ENCODE measurements around the gene EFNA2.

Gene EFNA2

DNA sequence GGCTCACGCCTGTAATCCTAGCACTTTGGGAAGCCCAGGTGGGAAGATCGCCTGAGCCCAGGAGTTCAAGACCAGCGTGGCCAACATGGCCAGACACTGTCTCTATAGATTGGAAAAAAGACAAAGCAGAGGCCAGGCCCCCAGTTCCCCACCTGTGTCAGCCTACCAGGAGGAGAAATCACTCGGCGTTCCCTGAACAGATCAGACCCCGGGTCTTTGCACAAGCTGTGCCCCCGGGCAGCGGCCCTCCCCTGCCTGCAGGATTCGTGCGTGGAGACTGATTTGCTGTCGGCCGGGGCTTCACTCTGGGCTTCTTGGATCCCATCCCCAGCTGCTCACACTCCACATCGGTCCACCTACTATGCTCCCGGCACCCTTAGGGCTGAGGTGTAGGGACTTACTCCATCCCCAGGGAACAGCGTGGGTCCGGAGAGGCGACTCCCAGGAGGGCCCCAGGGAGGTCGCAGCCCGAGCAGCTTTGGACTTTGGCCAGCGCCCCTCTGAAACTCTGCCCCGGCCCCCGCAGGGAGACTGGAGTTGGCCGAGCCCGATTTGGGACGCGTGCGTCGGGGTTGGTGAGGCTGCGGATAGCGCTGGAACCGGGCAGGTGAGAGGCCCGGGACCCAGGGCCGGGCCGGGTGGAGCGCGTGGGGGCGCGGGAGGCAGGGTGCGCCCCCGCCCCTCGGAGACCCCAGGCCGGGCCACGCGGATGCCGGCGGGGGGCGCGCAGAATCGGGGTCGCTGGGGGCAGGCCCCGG, 515 bp upstream of the EFNA2 start:
- no peak for DNase-seq

DNA sequence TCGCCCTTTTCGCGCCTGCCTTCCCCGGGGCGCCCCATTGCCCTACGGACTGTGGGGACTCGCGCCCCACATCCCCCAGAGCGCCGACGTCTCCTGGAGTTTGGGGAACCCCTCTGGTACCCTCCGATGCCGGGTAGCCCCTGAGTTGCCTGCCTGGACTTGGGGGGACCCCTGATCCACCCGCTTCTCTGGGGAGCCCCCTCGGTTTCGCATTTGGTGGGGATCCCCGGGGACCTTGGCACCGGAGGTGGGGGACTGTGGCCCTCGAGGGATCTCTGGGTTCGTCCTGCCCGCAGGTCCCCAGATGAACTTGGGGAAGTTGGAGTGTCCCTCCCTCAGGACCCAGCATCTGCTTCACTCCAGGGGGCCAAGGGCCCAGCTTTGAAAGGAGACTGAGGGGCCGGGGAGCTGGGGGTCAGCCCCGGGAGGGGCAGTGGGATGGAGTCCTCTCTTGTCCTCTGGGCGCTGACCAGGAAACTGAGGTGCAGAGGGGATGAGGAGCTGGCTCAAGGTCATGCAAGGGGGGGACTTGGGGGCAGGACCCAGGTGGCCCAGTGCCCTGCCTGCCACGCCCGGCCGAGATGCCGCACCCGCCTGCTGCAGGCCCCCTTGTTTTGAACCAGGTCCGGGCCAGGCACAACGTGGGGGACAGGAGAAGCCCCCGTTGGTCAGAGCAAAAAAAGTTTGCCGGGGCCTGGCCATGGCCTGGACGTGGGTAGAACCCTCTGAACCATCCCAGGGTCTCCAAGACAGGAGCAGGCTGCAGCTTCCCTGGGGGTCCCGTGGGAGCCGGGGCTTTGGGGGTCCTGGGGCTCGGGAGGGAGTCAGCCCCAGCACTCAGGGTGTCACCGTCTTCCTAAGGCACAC, 1.0 kb downstream of the EFNA2 start:
- DNase-seq: no peak

DNA sequence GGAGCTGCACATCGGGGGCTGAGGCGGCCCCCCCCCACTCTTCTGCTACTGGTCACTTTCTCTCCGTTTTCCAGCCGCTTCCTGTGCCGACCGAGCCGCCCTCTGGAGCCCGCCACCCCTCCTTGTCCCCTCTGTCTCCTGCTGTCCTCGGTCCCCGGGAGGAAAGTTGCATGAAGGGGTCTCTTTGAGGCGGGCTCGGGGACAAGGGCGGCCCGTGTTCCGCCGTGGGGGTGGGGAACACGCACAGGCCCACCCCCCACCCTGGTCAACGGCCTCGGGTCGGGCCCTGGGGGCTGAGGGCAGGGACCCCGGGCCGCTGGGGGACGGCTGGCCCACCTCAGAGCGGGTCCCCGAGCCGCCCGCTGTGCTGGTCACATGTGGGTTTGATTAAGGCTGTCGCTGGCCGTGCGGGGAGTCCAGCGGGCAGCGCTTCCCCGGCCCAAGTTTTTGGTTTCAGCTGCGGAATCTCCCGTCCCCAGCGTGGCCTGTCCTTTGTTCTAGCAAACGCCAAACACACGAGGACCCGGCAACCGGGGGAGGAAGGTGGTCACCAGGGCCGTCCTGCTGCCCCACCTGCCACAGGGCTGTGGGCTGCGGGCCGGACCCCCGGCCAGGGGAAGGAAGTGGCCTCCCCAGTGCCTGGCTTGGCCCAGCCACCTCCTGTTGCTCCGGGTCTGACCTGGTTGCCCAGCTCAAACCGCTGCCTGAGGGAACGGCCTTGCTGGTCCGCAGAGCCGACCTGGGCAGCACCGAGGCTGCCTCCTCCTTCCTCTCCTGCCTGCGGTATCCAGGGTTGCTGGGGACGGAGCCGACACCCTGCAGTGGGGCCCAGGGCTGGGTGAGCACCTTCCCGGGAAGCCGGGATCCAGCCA, 1.9 kb downstream of the EFNA2 start:
- no peak for DNase-seq

DNA sequence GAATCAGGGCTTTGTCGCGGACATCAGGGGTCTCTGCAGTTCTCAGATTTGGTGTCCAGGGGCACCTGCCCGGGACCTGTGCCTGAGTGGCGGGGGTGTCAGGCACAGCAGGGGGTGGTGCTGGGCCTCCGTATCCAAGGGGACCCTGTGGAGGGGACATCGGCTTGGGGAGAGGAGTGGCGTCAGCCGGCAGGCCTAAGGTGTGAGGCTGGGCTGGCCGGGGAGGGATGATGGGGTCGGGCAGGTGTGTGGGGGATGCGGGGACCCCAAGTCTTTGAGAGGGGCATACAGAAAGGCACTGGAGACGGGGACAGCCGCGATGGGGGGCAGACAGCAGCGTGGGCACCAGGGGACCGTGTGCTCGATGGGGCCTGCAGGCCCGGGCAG, 2.5 kb downstream of the EFNA2 start:
- DNase-seq: no peak

DNA sequence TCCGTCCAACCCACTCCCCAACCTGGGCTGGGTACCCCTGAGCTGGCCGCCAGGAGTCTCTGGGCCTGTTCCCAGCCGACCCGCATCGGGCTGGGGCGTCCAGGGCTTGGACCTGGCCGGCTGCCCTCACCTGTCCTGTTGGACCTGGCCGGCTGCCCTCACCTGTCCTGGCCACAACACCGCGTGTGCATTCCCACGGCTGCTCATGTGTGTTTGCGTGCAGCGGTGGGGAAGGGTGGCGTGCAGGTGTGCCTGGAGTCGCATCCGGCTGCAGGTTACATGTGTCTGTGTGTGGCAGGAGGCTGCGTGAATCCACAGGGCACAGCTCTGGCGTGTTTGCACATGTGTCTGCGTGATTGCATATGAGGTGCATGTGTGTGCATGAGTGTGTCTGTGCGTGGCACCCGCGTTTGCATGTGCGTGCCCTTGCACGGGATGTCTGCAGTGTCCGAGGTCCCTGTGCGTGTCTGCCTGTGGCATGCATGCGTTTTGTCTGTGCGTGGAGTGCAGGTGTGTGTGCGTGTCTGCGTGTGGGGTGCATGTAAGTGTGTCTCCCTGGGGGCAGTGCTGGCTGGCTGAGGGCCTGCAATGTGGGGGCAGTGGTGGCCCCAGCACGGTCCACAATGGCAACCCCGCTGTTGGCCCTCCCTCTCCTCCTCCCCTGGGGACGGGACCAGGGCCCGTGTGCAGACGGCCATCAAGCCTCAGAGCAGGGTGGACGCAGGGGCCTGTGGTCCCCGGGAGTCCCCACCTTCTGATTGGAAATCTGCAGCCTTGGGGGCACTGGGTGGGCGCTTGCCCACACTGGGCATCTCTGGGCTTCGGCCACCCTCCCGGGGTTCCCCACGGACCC, 3.4 kb downstream of the EFNA2 start:
- DNase-seq: no peak

DNA sequence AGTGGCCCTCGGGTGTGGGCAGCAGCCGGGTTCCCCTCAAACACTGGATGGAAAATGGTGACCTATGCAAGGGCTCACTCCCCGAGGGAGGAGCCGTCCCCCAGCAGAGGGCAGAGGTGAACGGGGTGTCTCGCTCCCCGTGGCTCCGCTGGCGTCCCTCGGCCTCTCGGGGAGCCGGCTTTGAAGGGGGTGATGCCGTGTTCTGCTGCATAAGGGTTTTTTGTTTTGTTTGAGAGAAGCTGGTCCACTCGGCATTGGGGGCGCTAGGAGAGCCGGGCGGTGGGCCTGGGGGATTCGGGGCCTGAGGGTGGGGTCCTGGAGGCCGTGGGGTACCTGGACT, 4.0 kb downstream of the EFNA2 start:
- DNase-seq: no peak

DNA sequence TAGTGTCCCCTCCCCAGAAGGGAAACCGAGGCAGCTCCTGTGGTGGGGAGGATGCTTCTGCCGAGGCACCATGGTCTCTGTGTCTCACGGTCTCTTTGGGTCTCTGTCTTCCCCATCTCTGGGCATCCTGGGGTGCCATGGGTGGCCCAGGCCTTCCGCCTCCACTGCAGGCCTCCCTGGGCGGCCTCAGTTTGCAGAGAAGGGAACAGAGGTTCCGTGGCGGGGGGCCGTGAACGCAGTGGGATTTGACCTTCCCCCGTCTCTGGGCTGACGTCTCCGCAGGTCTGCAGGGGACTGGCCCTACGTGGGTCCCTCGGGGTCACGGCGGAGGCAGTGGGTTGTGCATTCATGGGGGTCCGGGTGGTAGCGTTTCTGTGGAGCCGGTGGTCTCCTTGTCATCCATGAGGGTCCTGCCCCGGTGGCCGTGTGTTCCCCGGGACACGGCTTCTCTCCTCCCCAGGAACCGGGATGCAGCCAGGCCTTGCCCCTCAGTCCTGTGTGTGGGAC, 4.6 kb downstream of the EFNA2 start:
- DNase-seq: no peak

DNA sequence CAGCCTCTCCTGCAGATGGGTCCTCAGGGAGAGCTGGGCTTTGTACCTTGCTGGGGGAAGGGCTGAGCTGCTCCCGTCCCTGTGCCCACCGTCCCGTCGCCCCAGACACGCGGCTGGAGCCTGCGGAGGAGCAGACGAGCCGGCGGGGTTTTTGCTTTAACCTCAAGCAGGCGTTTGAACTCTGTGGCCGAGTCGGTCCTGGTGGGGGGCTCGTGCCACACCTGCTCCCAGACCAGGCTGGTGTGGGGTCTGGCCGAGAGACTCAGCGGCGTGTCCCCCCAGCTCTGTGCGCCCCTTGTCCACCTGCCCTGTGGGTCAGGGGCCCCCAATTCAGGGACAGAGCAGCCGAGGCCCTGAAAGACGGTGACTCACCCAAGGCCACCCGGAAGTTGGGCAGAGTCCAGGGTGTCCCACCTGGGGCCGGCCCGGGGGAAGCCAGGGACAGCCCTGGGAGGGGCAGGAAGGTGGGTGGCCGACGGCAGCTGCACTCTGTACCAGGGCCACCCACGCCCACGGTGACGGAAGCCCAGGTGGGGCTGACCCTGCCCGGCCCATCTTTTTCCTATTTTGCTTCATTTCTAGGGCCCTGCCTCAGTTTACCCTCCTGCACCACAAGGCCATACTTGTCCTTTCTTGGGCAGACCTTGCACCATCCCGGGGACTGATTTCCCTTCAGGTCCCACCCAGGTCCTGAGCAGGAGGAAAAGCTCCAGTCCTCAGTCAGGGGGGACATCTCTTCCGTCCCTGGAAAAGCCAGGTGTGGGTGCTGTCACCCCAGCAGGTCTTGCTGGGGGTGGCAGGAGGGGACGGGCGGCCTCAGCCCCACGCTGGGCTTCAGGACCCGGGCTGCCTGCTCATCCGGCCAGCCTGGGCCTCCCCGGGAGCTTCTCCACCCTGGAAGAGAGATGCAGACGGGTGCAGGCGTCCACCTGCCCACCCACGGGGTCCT, 5.3 kb downstream of the EFNA2 start:
- DNase-seq: no peak

DNA sequence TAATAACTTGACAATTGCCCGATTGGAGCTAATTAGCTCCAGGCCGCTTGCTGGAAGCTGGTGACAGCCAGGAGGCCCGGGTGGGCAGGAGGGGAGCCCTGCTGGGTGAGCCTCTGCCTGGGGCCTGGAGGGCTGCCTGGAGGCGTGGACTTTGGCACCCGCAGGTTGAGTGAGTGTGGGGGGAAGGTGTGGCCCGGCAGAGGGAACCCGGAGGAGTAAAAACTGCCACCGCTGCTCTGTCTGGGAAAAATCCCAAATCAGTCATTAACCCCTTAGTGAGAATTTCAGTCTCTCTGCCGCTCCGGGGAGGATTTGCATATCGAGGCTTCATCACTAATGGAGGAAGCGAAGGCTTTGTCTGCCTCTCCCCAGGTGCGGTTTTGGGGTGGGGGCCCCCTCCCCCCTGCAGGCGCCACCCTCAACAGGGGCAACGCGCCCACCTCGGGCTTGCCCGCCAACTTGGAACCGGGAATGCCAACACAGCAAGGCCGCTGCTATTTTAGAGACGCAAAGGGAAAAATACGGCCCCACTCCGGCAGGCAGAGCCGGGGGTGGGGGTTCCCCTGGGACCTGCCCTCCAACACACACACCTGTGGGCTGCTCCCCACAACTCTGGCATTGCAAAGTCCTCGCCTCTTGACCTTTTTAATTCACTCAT, 6.2 kb downstream of the EFNA2 start:
- no peak for DNase-seq

DNA sequence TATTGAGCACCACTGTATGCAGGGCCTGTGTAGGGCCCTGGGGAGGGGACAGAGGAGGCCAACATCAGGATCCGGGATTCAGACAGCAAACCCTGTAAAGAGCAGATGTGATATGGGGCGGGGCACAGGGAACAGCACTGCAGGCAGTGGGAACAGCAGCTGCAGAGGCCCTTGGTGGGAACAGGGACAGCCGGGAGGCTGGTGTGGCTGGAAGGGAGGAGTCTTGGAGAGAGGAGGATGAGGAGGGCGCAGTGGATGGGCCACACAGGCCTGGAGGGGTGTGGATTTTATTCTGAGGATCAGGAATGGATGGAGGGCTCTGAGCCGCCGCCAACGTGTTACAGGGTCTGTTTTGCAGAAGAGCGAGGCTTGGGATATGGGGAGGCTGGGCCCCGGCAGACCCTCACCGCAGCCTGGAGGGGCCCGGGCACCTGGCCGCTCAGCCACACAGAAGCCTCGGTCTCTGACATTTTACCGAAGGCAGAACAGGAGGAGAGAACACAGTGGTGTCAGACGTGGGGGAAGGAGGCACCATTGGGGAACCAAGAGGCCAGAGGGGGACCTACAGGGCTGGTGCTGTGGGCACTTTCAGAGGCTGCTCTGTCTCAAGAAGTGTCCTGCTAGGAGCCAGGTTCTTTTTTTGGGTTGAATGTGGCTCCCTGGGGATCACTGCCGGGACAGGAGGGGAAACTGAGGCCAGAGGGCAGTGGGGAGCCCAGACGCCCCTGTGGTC, 6.9 kb downstream of the EFNA2 start:
- DNase-seq: no peak

DNA sequence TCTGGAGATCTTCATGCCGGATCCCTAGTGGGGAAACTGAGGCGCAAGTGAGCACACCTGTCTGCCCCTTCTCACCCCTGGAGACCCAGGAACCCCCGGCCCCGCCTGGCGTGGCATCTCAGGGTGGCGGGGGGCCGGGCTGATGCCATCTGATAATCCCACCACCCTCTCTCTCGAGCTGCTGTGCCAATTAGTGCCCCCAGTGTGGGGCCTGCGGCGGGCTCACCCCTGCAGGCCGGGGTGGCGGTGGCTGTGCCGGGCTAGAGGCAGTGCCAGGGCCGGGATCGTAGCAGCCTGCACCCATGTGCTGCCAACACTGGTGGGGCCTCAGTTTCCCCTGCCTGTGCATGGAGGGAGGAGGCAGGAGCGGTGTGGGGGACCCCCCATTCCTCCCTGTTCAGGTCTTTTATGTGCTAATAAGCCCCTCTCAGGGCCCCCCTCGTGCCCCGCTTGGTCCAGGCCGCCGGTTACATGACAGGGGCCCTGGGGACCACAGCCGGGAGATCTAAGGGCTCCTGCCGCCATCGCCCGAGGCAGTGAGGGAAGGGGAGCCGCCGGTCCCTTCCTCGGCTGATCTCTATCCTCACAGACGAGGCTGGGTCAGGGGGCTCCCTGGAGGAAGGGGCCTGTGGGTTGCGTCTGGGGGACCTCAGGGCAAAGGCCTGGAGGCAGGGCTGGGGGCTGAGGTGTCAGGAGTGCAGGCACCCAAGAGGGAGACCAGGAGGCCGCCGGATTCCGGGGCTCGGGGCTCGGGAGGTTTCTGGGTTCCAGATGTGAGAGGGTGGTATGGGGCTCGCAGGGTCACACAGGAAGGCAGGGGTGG, 8.3 kb downstream of the EFNA2 start:
- no peak for DNase-seq

DNA sequence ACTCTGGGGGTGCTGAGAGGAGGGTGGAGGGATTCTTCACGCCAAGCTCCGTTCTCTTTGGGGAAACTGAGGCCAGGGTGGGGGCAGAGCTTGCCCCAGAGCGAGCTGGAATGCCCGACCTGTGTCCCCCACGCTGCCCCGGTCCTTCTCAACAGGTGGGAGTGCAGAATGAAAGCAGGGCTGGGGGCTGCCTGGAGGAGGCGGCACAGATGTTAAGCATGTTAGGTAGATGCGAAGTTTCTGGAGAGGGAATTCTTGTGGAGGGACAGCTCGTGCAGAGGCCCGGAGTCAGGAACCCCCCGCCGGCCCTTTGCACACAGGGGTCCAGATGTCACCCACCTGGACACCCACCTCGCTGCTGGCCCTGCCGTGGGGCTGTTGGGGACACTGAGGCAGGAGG, 9.0 kb downstream of the EFNA2 start:
- DNase-seq: no peak

DNA sequence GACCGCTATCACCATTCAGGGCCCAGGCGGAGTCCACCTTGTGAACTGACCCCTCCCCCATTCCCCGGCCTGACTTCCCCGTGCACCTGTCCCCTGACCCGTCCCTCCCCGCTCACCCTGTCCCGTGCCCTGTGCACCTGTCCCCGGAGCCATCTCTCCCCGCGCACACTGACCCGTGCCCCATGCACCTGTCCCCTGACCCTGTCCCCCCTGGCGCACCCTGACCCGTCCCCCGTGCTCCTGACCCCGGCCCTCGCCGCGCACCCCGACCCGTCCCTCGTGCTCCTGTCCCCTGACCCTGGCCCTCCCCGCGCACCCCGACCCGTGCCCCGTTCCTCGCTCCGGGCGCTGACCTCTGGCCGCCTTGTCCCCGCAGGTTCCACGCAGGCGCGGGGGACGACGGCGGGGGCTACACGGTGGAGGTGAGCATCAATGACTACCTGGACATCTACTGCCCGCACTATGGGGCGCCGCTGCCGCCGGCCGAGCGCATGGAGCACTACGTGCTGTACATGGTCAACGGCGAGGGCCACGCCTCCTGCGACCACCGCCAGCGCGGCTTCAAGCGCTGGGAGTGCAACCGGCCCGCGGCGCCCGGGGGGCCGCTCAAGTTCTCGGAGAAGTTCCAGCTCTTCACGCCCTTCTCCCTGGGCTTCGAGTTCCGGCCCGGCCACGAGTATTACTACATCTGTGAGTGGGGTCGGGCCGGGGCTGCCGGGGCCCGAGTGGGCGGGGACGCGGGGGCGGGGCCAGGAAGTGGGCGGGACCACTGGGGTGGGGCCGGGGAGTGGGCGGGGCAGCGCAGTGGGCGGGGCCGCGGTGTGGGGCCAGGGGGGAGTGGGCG, 9.7 kb downstream of the EFNA2 start:
- no peak for DNase-seq

DNA sequence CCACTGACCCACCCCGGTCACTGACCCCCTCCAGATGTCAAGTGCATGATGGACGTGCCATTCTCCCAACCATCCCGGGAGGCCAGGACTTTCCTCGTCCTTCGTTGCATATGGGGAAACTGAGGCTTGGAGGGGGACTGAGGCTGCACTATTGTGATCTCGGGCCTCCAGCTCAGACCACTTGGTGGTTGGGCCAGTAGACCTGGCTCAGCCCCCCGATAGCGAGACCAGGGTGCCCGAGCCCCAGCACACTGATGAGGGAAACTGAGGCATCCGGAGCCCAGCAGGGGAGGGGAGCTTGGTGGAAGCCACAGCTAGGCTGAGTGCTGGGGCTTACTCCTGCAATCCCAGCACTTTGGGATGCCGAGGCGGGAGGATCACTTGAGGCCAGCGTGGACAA, 10.4 kb downstream of the EFNA2 start:
- no peak for DNase-seq

DNA sequence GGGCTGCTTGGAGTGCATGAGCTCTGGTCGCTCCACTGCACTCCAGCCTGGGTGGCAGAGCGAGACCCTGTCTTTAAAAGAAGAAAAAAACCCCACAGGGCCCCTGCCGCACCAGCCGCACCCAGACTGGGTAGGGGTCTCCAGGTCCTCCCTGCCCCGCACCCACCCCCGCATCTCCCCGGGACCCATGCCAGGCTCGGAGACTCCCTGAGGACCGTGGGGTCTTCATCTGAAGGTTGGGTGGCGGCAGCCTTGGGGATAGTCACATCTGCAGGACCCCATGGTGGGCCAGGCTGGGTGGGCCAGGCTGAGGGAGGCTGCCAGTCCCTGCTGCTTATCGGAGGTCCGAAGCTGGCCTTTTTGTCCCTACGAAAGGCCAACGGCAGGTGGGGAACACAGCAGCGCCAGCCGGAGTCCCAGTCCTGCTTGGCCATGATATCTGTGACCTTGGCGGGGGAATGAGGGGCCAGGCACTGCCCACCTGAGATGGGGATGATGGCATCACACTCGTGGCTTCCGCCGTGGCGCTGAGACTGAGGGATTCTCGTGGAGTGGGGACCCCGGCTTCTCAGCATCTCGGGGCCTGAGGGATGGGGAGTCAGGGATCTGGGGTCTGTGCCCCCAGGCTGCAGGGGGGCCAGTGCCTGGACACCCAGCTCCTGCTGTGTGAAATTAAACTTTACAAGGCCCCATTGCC, 11.1 kb downstream of the EFNA2 start:
- DNase-seq: no peak

DNA sequence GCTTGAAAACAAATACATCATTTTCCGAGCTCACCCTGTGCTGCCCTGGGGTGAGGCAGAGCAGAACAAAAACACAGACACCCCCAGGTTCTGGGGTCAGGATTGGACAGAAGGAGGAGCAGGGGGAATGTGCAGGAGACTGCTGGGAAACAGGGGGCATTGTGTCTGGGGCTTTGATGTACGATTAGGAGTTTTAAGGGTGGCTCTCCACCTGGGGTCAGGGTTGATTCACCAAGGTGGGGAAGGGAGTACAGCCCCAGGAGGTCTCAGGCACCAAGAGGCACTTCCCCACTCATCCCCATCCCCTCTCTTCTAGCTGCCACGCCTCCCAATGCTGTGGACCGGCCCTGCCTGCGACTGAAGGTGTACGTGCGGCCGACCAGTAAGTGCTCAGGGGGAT, 12.6 kb downstream of the EFNA2 start:
- DNase-seq: no peak

DNA sequence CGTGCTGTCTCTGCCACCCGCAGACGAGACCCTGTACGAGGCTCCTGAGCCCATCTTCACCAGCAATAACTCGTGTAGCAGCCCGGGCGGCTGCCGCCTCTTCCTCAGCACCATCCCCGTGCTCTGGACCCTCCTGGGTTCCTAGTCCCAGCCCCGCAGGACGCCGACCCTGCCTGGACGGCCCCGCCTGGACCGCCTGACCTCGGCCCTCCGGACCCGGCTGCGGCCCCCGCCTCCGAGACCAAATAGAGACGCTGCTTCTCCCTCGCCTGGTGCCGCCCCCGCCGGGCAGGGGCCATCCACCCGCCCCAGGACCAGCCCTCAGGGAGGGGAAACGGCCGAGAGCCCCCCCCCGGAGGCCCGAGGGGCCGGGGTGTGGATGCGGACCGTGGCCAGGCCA, 14.1 kb downstream of the EFNA2 start:
- DNase-seq: no peak
